Calu3 (cell line): Measurements from ENCODE around the gene SYAP1. TPM values are rescaled to one million over a fixed set of nuclear protein-coding genes. Genes with fewer than 3 reads are reported as not detected.

Experiments used
- BruUV-seq: library from RNA; stranded (reverse); fragments of 400-500 nt; replicated peaks from 2 replicates; lab custom pipeline; 2021; lab: Mats Ljungman, UMichigan
- CTCF ChIA-PET: fragments of 300-600 bp; sonication (Branson Sonifier 250); formaldehyde crosslinking; loops from one replicate; lab custom pipeline; 2022; ENCODE audit warnings: antibody characterized with exemption; lab: Charles Lee
- DNase-seq: peaks from one replicate; pipeline ENCODE4 v3.0.0; 2022
- H3K27ac Mint-ChIP-seq: one replicate; pipeline ENCODE4 v1.8.0; 2022; ENCODE audit warnings: mixed read lengths; ENCODE audit not compliant: unreplicated experiment
- H3K27me3 Mint-ChIP-seq: one replicate; pipeline ENCODE4 v1.8.0; 2022; ENCODE audit warnings: mixed read lengths; ENCODE audit not compliant: unreplicated experiment
- H3K36me3 Mint-ChIP-seq: one replicate; pipeline ENCODE4 v1.8.0; 2022; ENCODE audit warnings: mild to moderate bottlenecking, moderate library complexity, mixed read lengths; ENCODE audit not compliant: insufficient read depth, unreplicated experiment
- H3K4me1 Mint-ChIP-seq: one replicate; pipeline ENCODE4 v1.8.0; 2022; ENCODE audit warnings: mild to moderate bottlenecking, low read depth, mixed read lengths; ENCODE audit not compliant: unreplicated experiment
- H3K4me3 Mint-ChIP-seq: one replicate; pipeline ENCODE4 v1.8.0; 2022; ENCODE audit warnings: mild to moderate bottlenecking, low read depth, moderate library complexity, mixed read lengths; ENCODE audit not compliant: unreplicated experiment
- H3K9me3 Mint-ChIP-seq: one replicate; pipeline ENCODE4 v1.8.0; 2022; ENCODE audit warnings: low read depth, mixed read lengths; ENCODE audit not compliant: unreplicated experiment
- CTCF ChIP-seq: fragments of 200-600 bp; IDR thresholded peaks from one replicate; pipeline ENCODE4 v1.8.0; 2022; ENCODE audit warnings: antibody characterized with exemption; ENCODE audit not compliant: unreplicated experiment
- intact Hi-C: fragments of 100-400 bp; cut with micrococcal nuclease; formaldehyde crosslinking; loops from one replicate; pipeline ENCODE4 v1.10.0; 2022; ENCODE audit not compliant: unreplicated experiment
- total RNA-seq: library from RNA; stranded (reverse); gene quantifications from 2 replicates; pipeline ENCODE4 v1.2.3, GENCODE V29; 2022

SYAP1 gene
- total RNA-seq, 1 experiment from 2014 or later = 40.7 TPM

DNA sequence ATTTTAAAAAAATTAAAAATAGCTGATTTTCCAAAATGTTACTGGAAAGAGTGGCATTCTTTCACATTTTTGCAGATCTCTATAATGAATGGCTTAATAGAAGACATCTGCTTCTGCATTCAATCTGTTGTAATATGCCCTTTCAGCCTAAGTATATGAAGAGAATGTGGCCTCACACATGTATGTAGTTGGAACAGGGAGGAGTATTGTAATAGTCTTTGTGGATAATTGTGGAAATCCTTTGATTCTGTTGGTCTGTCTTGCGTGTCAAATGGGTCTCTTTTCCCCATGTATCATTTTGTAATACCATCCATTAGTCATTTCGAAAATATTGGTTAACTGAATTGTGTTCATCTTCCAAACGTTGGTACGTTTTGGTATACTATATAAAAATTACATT lies 78.4 kb downstream of the SYAP1 start:
- no peaks in the 10 kb centered on the region for H3K4me1 Mint-ChIP-seq
- H3K27me3 Mint-ChIP-seq = no peaks in the 10 kb centered on the region
- CTCF ChIA-PET = interaction anchor here (0.8 kb wide), 1 partner anchor 9 kb away, joined by 3 read pairs; no protein-coding TSS in a partner anchor
- H3K9me3 Mint-ChIP-seq = no peaks in the 10 kb centered on the region
- H3K36me3 Mint-ChIP-seq = peaks cover 15% of the 10 kb centered on the region
- H3K4me3 Mint-ChIP-seq = no peak overlapping the region
- BruUV-seq = no TSS peak
- no peak overlapping the region for H3K27ac Mint-ChIP-seq
- no peak for DNase-seq
- intact Hi-C loops = no loop called here
- no peak for TF ChIP-seq CTCF

DNA sequence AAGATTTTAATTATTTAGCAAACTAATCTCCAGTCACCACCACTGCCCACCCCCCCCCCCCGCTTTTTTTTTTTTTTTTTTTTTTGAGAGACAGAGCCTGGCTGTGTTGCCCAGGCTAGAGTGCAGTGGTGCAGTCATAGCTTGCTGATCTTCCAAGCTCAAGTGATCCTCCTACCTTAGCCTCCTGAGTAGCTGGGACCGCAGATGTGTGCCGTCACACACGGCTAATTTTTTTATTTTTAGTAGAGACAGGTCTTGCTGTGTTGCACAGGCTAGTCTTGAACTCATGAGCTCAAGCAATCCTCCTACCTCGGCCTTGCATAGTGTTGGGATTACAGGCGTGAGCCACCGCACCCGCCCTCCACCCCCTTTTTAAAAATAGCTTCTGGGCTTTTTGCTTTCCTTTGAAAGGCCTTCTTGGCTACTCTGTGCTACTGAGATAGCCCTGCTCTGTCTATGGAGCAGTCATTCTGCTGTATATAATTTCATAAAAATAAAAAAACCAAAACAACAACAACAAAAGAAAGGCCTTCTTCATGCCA lies 85.6 kb downstream of the SYAP1 start:
- CTCF ChIA-PET = no interaction called here
- no peak overlapping the region for H3K4me3 Mint-ChIP-seq
- no peak for DNase-seq
- intact Hi-C loops = no loop called here
- peaks cover 17% of the 10 kb centered on the region for H3K36me3 Mint-ChIP-seq
- no peaks in the 10 kb centered on the region for H3K9me3 Mint-ChIP-seq
- H3K4me1 Mint-ChIP-seq = peaks cover 15% of the 10 kb centered on the region
- H3K27me3 Mint-ChIP-seq = no peaks in the 10 kb centered on the region
- TF ChIP-seq CTCF = no peak
- no peak overlapping the region for H3K27ac Mint-ChIP-seq
- no TSS peak for BruUV-seq

DNA sequence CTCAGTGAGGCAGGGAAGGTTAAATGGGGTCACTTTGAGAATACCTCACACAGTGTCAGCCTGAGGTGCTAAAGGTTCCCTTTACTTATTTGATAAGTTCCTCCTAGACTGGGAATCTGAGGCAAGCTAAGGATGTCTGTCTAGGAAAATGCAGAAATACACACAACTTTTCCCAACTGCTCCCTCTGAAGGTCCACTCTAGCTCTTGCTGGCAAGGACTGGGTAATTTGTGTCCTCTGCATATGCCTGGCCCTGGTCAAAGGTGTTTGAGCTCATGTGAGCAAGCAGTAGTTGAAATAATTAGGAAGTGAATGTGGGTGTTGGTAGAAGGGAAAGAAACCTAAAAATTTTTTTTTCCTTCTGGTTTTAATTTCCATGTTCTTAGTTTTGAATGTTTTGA lies 88.1 kb downstream of the SYAP1 start:
- Mint-ChIP-seq H3K4me3 (peak overlapping the region; percentile 36), H3K4me1 (peaks cover 15% of the 10 kb centered on the region), H3K27me3 (no peaks in the 10 kb centered on the region), H3K36me3 (peaks cover 13% of the 10 kb centered on the region), H3K9me3 (no peaks in the 10 kb centered on the region), H3K27ac (no peak overlapping the region)
- TF ChIP-seq CTCF = no peak
- no TSS peak for BruUV-seq
- peak; percentile 21 for DNase-seq
- CTCF ChIA-PET = interaction anchor here (1.0 to 1.6 kb wide), 2 partner anchors 10 to 22 kb away, joined by 3 to 4 read pairs; no protein-coding TSS in a partner anchor
- intact Hi-C loops = no loop called here

GRCh38 chrX:16807976-16808542 lies 88.6 kb downstream of the SYAP1 start:
- no TSS peak for BruUV-seq
- peaks cover 15% of the 10 kb centered on the region for H3K4me1 Mint-ChIP-seq
- CTCF ChIA-PET = interaction anchor here (1.6 kb wide), 1 partner anchor 23 kb away, joined by 4 read pairs; no protein-coding TSS in a partner anchor
- intact Hi-C loops = loop anchor here (1.0 kb wide), 1 partner anchor 59 kb away; no protein-coding TSS in a partner anchor
- peak overlapping the region; percentile 36 for H3K4me3 Mint-ChIP-seq
- no peaks in the 10 kb centered on the region for H3K9me3 Mint-ChIP-seq
- no peaks in the 10 kb centered on the region for H3K27me3 Mint-ChIP-seq
- TF ChIP-seq CTCF = no peak
- peak; percentile 15 for DNase-seq
- H3K36me3 Mint-ChIP-seq = peaks cover 13% of the 10 kb centered on the region
- H3K27ac Mint-ChIP-seq = no peak overlapping the region
